ENCODE data around the gene AKT3.
"Not testable (repeated sequence)": the region's sequence is repeated elsewhere in the genome, so short reads cannot be mapped to it uniquely, and the experiment has no call there.

The AKT3 gene

GRCh38 chr1:243841507-243841906 is 8.5 kb downstream of the AKT3 start:
- no peak for DNase-seq

GRCh38 chr1:243837907-243838535 is 12.0 kb downstream of the AKT3 start:
- no peak for DNase-seq

GRCh38 chr1:243834130-243834529 is 15.9 kb downstream of the AKT3 start:
- DNase-seq: no peak

DNA sequence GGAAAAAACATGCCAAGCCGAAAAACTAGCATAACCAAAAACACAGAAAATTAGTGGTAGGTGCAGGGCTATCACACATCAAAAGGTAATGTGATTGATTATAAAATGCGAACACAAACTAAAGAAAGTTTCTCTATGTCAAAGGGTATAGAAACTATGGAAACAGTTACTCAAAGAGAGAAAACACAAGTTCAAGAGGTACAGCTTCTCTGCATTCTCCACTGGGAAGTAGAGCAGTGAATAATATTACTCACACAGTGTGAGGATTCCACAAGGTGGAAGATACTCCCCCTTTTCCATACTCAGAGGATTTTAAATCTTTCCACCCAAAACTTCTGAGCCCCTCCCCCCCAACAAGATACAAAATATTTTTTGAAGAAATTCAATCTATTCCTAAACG is 18.6 kb downstream of the AKT3 start:
- DNase-seq: no peak

DNA sequence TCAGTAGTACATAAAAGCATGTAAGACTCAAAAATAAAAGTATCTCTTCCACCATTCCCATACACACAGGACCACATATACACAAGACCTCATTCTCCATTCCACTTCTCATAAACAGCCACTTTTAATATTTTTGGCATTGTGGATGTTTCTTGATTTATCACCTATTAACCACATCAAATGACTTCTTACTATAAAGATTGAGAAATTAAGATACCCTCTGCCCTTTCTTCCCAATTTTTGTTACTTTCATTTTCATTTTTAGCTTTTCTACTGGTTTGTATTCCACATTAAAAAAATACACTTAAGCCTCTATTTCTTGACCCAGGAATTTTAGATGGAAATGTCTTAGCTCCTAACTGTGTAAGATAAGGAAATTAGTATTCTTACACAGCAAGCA is 22.8 kb downstream of the AKT3 start:
- no peak for DNase-seq

DNA sequence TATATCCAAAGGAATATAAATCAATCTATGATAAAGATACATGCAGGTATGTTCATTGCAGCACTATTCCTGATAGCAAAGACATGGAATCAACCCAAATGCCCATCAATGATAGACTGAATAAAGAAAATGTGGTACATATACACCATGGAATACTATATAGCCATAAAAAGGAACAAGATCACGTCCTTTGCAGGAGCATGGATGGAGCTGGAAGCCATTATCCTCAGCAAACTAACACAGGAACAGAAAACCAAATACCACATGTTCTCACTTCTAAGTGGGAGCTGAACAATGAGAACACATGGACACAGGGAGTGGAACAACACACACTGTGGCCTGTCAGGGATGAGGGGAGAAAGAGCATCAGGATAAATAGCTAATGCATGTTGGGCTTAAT is 25.1 kb downstream of the AKT3 start:
- DNase-seq: not testable (repeated sequence)

- no peak for DNase-seq
These were observed 28.8 kb downstream of the AKT3 start for GRCh38 chr1:243821177-243821680.

DNA sequence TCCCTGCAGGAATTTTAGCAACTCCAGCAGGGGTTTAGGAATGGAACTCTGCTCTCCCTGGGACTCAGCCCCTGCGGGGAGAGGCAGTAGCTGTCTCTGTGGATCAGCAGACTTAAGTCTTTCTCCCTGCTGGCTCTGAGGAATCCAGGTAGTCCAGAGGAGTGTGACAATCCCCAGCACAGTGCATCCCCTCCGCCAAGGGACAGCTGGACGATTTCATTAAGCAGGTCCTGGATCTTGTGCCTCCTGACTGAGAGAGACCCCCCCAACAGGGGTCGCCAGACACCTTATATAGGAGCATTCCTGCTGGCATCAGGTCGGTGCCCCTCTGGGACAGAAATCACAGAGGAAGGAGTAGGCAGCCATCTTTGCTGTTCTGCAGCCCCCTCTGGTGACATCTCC is 30.6 kb downstream of the AKT3 start:
- DNase-seq: no peak

DNA sequence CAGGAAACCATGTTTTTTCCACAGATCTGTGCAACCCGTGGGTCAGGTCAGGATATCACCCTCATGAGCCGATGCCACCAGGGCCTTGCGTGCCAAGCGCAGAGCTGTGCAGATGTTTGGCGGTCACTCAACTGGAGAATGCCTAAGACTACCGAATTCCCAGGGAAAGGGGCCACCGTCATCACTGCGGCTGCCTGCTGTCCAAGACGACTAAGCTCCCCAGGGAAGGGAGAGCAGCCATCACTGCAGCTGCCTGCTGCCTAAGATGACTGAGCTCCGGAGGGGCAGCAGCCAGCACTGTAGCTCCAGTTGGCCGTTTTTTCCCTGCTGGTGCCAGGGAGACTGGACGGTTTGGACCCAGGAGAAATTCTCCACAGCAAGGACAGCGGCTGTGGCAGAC is 31.1 kb downstream of the AKT3 start:
- no peak for DNase-seq

- DNase-seq: no peak
These were observed 35.3 kb downstream of the AKT3 start for GRCh38 chr1:243814718-243815117.

DNA sequence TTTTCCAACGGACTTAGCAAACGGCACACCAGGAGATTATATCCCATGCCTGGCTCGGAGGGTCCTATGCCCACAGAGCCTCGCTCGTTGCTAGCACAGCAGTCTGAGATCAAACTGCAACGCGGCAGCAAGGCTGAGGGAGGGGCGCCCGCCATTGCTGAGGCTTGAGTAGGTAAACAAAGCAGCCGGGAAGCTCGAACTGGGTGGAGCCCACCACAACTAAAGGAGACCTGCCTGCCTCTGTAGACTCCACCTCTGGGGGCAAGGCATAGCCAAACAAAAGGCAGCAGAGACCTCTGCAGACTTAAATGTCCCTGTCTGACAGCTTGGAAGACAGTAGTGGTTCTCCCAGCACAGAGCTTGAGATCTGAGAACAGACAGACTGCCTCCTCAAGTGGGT is 42.7 kb downstream of the AKT3 start:
- DNase-seq: not testable (repeated sequence)

- DNase-seq: no peak
These were observed 43.7 kb downstream of the AKT3 start for GRCh38 chr1:243806310-243806709.

DNA sequence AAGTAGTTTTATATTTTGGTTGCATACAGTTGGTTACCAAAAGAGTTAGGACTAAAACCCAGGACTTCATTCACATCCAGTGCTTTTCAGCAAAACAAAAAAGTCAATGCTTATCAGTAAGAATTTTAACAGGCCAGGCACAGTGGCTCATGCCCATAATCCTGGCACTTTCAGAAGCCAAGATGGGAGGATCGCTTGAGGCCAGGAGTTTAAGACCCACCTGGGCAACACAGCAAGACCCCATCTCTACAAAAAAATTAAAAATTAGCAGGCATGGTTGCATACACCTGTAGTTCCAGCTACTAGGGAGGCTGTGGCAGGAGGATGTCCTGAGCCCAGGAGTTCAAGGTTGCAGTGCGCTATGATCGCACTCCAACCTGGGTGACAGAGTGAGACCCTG is 47.3 kb downstream of the AKT3 start:
- no peak for DNase-seq

GRCh38 chr1:243801378-243801777 is 48.7 kb downstream of the AKT3 start:
- no peak for DNase-seq

DNA sequence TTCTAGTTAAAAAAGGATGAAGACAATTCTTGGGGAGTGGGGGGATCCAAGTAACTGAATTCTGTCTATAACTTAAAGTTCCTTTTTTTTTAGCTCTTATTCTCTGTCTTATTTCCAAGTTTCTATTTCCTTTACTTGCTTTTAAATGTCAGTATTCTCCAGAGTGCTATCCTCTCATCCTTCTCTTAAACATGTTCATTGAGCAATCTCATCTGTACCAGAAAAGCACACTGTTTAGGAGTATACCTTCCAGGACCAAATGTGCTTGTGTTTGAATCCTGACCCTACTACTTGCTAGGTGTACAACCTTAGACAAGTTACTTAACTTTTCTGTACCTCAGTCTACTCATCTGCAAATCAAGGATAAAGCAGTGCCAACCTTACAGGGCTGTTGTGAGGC is 50.1 kb downstream of the AKT3 start:
- no peak for DNase-seq

DNA sequence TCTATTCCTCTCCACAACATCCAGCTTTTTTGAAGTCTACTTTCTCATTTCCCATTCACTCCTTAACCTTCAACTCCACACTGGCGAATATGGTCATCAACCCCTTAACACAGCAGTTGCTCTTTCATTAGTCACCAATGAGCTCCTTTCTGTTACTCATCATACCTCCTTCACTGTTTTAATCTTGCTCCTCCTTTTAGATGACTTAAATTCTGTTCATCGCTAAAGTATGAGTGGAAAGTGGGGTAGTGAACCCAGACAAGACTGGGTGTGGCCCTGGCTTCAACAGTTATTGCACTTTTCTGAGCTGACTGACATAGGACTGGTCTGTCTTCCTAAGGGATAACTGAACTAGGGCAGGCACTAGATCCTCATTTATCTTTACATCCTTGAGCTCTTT is 51.3 kb downstream of the AKT3 start:
- DNase-seq: no peak

- DNase-seq: no peak
These were observed 54.0 kb downstream of the AKT3 start for GRCh38 chr1:243796016-243796415.

- no peak for DNase-seq
These were observed 56.7 kb downstream of the AKT3 start for GRCh38 chr1:243793298-243793697.

DNA sequence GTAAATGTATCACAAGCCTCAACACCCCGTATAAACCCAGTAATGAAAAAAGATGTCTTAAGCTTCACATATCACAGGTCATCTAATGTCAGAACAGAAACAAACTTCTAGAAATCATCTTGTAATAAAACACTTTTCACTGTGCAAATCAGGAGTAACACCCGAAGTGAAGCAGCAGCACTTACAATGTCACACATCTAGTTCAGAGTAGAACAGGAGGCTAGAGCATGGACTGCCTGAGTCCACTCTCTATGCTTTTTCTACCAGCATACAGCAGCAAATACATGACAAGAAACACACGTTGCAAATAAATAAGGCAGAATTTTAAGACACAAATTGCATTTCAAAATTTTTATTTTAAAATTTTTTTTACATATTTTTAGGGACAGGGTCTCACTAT is 57.2 kb downstream of the AKT3 start:
- no peak for DNase-seq

DNA sequence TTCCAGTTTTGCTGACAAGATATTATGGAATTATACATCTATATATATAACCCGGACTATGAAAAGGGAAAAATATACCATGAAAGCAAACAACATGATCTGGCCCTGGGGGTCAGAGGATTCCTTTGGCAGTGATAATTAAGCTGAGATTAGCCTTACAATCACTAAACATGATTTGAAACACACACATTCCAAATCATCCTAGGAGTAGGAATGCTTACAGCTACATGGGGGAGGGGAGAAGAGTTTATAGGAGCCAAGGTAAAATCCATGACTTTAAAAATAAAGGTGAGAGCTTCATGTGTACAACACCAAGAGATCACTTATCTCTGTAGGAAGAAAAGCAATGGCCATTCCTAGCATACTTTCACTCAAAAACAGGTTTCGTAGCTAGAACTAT is 57.6 kb downstream of the AKT3 start:
- DNase-seq: no peak

DNA sequence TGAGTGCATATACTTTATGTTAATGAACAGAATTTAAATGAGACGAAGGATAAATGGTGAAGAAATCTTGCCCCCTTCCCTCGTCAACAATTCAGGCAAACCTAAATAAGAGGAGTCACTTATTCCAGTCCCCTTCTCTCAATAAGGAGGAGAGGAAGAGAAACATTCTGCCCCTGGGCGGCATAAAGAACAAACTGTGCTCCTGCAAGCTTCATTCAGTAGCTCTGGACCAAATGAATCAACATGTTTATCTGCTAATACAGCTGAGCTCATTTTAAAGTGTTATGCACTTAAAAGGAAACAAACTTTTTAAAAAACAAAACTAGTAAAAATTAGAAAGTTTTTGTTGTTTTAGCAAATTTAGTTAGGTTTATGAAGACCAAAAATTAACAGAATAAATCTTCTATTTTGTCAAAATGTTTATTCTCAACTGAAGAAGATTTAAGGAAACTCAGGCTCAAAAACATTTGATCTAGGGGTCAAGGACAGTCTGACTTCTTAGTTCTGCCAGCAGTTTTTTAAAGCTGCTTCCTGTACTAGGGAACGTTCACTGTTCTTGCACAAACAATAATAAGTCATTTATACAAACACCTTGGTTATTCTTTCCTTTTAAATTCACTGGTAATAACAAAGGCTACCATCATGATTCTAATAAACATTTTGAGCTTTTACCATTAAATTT is 58.3 kb downstream of the AKT3 start:
- no peak for DNase-seq

DNA sequence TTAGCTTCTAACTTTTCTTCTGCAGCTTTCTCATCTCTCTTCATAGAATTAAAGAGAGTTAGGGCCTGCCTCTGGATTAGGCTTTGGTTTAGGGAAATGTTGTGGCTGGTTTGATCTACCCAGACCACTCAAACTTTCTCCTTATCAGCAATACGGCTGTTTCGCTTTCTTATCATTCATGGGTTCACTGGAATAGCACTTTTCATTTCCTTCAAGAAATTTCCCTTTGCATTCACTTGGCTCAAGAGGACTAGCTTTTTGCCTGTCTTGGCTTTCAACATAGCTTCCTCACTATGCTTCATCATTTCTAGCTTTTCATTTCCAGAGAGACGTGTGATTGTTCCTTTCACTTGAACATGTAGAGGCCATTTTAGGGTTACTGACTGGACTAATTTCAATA is 59.6 kb downstream of the AKT3 start:
- DNase-seq: no peak

DNA sequence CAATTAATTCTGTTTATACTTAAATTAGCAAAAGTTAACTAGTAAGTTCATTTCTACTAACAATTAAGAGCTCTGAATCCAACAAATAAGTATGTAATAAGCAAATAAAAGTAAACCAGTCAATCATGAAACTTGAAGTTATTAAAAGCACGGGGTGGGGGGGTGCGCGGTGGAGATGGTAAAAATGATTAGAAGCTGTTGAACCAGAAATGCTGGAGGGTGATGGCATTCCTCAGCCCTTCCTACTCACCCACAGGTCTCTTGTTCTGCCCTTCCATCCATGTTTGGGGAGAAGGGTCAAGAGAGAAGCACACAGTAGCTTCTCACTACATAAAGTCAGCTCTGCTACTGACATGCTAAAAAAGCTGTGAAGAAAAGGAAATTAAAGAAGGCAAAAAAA is 63.5 kb downstream of the AKT3 start:
- no peak for DNase-seq

DNA sequence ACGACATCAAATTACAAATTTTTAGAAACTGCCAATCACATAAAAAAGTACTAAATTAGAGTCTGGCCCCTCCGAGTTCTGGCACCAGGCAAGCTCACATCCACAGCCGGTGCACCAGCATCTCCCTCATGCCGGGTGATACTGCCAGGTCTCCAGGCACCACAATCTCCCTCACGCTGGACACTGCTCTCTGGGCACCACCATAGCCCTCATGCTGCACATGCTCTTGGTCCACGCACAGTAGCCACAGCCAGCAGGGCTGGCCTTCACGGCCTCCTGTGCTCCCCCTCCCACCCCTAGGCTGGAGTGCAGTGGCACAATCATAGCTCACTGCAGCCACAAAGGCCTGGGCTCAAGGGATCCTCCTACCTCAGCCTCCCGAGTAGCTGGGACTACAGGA is 65.5 kb downstream of the AKT3 start:
- no peak for DNase-seq

- no peak for DNase-seq
These were observed 66.3 kb downstream of the AKT3 start for GRCh38 chr1:243783714-243784113.

Data from eye (tissue), 1 donor.